Measurements from ENCODE around the gene KRTAP10-3.

GRCh38 chr21:44517175-44517899 is 41.3 kb downstream of the KRTAP10-3 start:
- TF ChIP-seq POLR2AphosphoS5 (IDR thresholded peaks at IDR 0.05; ENCODE audit: insufficient read depth, low read depth, low read length) (no peak), CTCF (IDR thresholded peaks at IDR 0.05; ENCODE audit: extremely low read depth in 1 of 2, insufficient read depth in 1 of 2, low read depth in 1 of 2, low read length in 2 of 2) (no peak), EZH2 (IDR thresholded peaks at IDR 0.05; ENCODE audit: borderline replicate concordance, low read depth, low read length, severe bottlenecking) (no peak), POLR2A (IDR thresholded peaks at IDR 0.05; ENCODE audit: low read depth, low read length) (no peak), MYC (IDR thresholded peaks at IDR 0.05; ENCODE audit: low read depth, low read length) (no peak), JUN (IDR thresholded peaks at IDR 0.05; ENCODE audit: borderline replicate concordance, insufficient read depth, insufficient read length, low read depth) (no peak), FOS (IDR thresholded peaks at IDR 0.05; ENCODE audit: borderline replicate concordance, insufficient read depth, low read length) (no peak), MAX (IDR thresholded peaks at IDR 0.05; ENCODE audit: insufficient read depth, insufficient read length) (no peak)
